ENCODE results near the gene MDC1.
"Not testable (repeated sequence)": the region's sequence is repeated elsewhere in the genome, so short reads cannot be mapped to it uniquely, and the experiment has no call there.

MDC1 gene

GRCh38 chr6:30717129-30717844 is at the start of gene MDC1:
MDC1 (minus strand) TSS chr6:30717281; CDS start chr6:30715175, 2,106 bp downstream.
- peak; percentile 100 for DNase-seq

DNA sequence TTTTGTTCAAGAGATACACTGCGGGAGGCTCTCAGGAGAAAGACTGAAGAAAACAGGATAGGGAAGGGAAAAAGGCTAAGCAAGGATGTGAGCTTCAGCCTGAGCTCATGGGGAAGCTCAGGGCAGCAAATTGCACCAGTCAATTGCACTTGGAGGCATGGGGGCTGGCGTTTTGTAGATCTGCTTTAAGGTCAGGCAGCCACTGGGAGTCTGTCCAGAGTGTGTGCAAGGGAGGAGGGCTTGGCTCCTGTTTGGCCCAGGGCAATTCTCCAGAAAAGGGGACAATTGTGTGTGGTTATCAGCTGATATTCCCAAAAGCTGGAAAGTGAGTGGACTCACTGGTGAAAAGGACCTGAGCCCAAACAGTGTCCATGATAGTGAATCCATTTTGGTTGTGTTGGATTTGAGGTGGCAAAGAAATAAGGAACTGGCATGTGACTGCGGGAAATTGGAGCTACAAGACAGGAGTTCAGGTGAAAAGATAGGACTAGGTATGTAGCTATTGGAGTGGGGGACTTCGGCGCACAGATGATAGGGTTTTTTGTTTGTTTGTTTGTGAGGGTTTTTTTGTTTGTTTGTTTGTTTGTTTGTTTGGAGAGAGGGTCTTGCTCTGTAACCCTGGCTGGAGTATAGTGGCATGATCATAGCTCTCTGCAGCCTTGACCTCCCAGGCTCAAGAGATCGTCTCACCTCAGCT is 49.5 kb upstream of the MDC1 start:
- DNase-seq, result no peak

- DNase-seq, result not testable (repeated sequence)
Measured at GRCh38 chr6:30765495-30765894, 48.4 kb upstream of the MDC1 start.

GRCh38 chr6:30764490-30765043 is 47.5 kb upstream of the MDC1 start:
- DNase-seq, result not testable (repeated sequence)

GRCh38 chr6:30763618-30764489 is 46.8 kb upstream of the MDC1 start:
- DNase-seq, result no peak

DNA sequence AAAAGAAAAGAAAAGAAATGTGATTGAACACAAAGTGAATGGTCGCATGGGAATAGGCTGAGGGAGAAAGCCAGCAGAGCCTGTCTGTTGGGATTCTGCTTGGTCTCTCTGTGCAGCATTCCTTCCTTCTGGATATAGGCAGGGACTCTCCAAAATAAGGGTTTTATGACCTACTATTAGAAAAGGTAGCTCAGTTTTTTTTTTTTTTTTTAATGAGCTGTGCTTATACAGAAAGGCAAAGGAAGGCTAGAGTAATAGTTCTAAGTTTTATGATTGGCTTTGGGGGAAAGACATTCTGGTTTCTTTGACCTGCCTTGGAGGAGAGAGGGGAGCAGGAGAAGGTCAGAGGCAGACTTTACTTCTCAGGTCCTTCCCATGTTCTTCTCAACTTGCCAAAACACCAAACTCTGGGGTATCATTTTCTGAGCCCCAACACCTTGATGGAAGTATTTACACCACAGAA is 46.1 kb upstream of the MDC1 start:
- no peak for DNase-seq

GRCh38 chr6:30761791-30762429 is 44.8 kb upstream of the MDC1 start:
- no peak for DNase-seq

GRCh38 chr6:30760549-30760948 is 43.5 kb upstream of the MDC1 start:
- DNase-seq, result no peak

DNA sequence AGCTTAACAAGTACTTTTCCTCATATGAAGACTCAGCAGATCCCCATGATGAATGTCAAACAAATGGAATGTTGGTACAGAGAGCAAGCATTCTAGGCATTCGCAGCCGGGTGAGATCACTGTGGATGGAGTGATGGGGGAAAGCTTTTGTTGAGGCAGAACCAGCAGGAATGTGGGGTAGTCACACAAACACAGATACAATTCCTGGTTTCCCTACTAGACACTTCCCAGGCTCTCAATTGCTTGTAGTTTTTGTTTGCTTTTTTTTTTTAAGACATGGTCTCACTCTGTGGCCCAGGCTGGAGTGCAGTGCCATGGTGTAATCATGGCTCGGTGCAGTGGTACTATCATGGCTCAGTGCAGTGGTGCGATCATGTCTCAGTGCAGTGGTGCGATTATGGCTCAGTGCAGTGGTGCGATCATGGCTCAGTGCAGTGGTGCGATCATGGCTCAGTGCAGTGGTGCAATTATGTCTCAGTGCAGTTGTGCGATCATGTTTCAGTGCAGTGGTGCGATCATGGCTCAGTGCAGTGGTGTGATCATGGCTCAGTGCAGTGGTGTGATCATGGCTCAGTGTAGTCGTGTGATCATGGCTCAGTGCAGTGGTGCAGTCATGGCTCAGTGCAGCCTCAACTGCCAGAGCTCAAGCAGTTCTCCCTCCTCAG is 42.6 kb upstream of the MDC1 start:
- no peak for DNase-seq

GRCh38 chr6:30757261-30757904 is 40.3 kb upstream of the MDC1 start:
- DNase-seq, result no peak

DNA sequence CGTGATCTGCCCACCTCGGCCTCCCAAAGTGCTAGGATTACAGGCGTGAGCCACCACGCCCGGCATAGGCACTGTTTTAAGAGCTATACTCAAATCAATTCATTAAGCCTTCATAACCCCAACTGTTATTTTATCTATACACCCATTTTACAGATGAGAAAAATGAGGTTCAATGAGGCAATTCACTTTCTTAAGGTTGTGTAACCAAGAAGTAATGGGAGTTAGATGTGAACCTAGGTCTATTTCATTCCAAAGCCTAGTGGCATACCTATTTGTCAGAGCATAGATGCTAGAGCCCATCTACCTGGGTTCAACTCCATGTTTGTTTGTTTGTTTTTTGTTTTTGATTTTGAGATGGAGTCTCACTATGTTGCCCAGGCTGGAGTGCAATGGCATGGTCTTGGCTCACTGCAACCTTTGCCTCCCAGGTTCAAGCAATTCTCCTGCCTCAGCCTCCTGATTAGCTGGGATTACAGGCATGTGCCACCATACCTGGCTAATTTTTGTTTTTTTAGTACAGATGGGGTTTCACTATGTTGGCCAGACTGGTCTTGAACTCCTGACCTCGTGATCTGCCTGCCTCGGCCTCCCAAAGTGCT is 39.4 kb upstream of the MDC1 start:
- DNase-seq, result not testable (repeated sequence)

- no peak for DNase-seq
Measured at GRCh38 chr6:30754631-30755030, 37.5 kb upstream of the MDC1 start.

- no peak for DNase-seq
Measured at GRCh38 chr6:30752157-30752927, 35.3 kb upstream of the MDC1 start.

DNA sequence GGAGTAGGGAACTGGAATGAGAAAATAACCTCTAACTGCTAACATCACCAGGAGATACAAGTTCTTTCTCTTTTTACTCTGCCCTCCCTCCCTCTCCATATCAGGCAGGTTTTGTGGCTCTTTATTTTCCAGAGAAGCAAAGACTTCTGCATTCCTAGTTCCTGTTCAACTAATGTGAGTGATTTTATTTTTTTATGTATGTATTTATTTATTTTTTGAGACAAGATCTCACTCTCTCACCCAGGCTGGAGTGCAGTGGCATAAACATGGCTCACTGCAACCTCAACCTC is 33.2 kb upstream of the MDC1 start:
- DNase-seq, result no peak

- DNase-seq, result no peak
Measured at GRCh38 chr6:30749554-30750378, 32.7 kb upstream of the MDC1 start.

GRCh38 chr6:30748851-30749540 is 31.9 kb upstream of the MDC1 start:
- no peak for DNase-seq

DNA sequence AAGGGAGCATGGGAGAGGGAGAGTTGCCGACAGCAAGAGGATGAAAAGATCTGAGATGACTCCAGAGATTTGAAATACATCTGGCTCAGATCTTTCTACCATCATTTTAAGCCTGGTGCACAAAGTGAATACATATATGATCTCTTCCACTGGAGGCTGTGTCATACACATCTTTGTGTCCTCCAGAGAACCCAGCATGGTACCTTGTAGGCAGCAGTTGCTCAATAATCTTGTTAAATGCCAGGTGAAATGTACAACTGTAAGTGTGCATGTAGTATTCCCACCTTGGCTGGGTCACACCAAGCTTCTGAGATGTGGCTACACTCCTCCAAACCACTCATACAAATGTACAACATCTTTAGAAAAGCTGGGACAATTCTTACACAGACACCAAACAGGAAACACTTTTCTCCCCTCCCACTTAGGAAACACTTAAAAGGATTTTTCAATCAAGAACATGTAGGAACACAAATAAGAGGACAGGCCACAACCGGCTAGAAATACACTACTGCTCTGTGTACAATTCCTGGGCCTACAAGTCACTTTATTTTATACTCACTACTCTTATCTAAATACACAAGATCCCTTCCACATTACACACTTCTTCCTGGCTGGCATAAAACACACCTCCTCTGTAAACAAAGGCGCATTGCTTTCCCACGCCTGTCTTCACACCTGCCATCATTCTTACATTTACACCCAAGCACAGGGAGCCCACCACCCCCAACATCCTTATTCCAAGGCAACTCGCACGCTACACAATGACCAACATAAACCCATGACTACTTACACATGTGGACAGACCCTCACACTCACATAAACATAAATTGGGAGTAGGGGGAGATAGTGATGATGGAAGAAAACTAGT is 31.1 kb upstream of the MDC1 start:
- DNase-seq, result no peak

DNA sequence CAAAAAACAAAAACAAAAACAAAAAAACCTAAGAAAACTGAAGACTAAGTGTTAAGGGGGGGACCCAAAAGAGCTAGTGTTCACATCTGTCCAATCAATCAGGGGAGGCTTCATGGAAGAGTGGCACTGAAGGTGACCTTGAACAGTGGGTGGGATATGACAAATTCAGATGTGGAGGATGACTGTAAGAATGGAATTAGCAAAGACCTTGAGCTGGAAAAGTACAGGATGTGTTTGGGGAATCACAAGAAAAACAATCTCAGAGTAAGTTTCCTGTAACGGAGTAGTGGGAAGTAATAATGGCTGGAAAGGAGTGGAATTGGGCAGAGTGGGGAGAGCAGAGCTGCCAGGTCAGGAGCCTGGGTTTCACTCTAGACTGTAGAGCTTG is 30.2 kb upstream of the MDC1 start:
- no peak for DNase-seq

All from CD4-positive, alpha-beta T cell treated with Interleukin-4 for 4 hours (primary cell).